K562 (cell line): ENCODE measurements around the gene FRMD1. TPM values are rescaled to one million over a fixed set of nuclear protein-coding genes. Genes with fewer than 3 reads are reported as not detected.

Experiments used
- ATAC-seq: fragments of 200-7000 bp; cut with Tn5 transposase; 3 replicates; pipeline ENCODE4 v1.9.1; 2020; ENCODE audit warnings: moderate library complexity
- BruUV-seq: library from RNA; stranded (reverse); fragments of 400-500 nt; replicated peaks from 2 replicates; lab custom pipeline; 2021; lab: Mats Ljungman, UMichigan
- CTCF ChIA-PET: fragments of 300-600 bp; formaldehyde crosslinking; extraction: SDS; loops from one replicate; lab custom pipeline; 2021; ENCODE audit warnings: low intra/inter-chr PET ratio; lab: Yijun Ruan, JAX
- POLR2A ChIA-PET: fragments of 300-600, 350-650 bp; sonication (Branson Sonifier 250); formaldehyde crosslinking; extraction: SDS; loops from one replicate; lab custom pipeline; 2021; ENCODE audit warnings: antibody characterized with exemption, inconsistent platforms; lab: Yijun Ruan, JAX
- DNase-seq, 4 experiments: peaks; one replicate each; pipeline versions ENCODE4 v3.0.0 to v3.0.0-alpha.2; 2011 to 2018; ENCODE audit warnings: low spot score in 3 of 4, mixed read lengths in 3 of 4; ENCODE audit errors: extremely low read depth in 1 of 4
- FAIRE-seq: peaks from 2 replicates; lab custom pipeline; 2011; peaks lifted over from hg19 to GRCh38; lab: Jason Lieb, UNC
- H2AFZ ChIP-seq: 2 replicates; pipeline ENCODE4 v1.6.0; 2011; ENCODE audit warnings: low read depth, low read length, control low read depth, inconsistent platforms
- H3K27ac ChIP-seq: fragments of 200-600 bp; 3 replicates; pipeline ENCODE4 v1.8.0; 2011; ENCODE audit warnings: low read depth, mild to moderate bottlenecking, control low read depth, inconsistent platforms, low read length, moderate library complexity, mixed read lengths; ENCODE audit errors: extremely low read depth
- H3K27me3 ChIP-seq, 2 experiments: fragments of 300-600 bp in 1 of 2; 2 replicates in 1 of 2; 3 replicates in 1 of 2; pipeline versions ENCODE4 v1.6.0 to v1.8.0; 2011; ENCODE audit warnings: inconsistent platforms in 2 of 2, low read length in 2 of 2, mild to moderate bottlenecking in 1 of 2, mixed read lengths in 1 of 2, moderate library complexity in 1 of 2; ENCODE audit not compliant: control insufficient read depth in 2 of 2, insufficient read depth in 2 of 2
- H3K36me3 ChIP-seq: fragments of 300-600 bp; 3 replicates; pipeline ENCODE4 v1.8.0; 2011; ENCODE audit warnings: mild to moderate bottlenecking, low read length, inconsistent platforms; ENCODE audit not compliant: control insufficient read depth, insufficient read depth
- H3K4me1 ChIP-seq, 2 experiments: fragments of 200-600 bp in 1 of 2; replicated peaks in 1 of 2; 2 replicates in 1 of 2; 3 replicates in 1 of 2; pipeline versions ENCODE4 v1.5.1 to v1.8.0; 2011; ENCODE audit warnings: inconsistent platforms in 2 of 2, low read length in 2 of 2, mild to moderate bottlenecking in 1 of 2, mixed read lengths in 1 of 2, moderate library complexity in 1 of 2; ENCODE audit not compliant: control insufficient read depth in 2 of 2, insufficient read depth in 2 of 2
- H3K4me2 ChIP-seq: 2 replicates; pipeline ENCODE4 v1.6.1; 2011; ENCODE audit warnings: low read length, control low read depth, inconsistent platforms, mixed read lengths; ENCODE audit not compliant: insufficient read depth
- H3K4me3 ChIP-seq: fragments of 200-600 bp; sonication (generic), shearing (Covaris generic); 2 replicates; pipeline ENCODE4 v1.5.1; 2016; ENCODE audit warnings: control low read depth, inconsistent platforms
- H3K79me2 ChIP-seq: fragments of 200-600 bp; 3 replicates; pipeline ENCODE4 v1.8.0; 2011; ENCODE audit warnings: low read length, inconsistent platforms; ENCODE audit not compliant: control insufficient read depth, insufficient read depth
- H3K9ac ChIP-seq, 2 experiments: 2 replicates each; pipeline versions ENCODE4 v1.6.0 to v1.6.1; 2011; ENCODE audit warnings: low read depth in 2 of 2, low read length in 2 of 2, control low read depth in 1 of 2, inconsistent platforms in 1 of 2, mild to moderate bottlenecking in 1 of 2, mixed read lengths in 1 of 2; ENCODE audit not compliant: insufficient read depth in 1 of 2
- H3K9me1 ChIP-seq: one replicate; pipeline ENCODE4 v1.6.0; 2011; ENCODE audit warnings: inconsistent platforms, mild to moderate bottlenecking, low read length, moderate library complexity; ENCODE audit not compliant: control insufficient read depth, insufficient read depth
- H3K9me3 ChIP-seq: replicated peaks from 2 replicates; pipeline ENCODE4 v1.5.1; 2011; ENCODE audit warnings: low read depth, low read length, inconsistent platforms; ENCODE audit not compliant: control insufficient read depth, insufficient read depth
- H4K20me1 ChIP-seq: replicated peaks from 2 replicates; pipeline ENCODE4 v1.6.1; 2011; ENCODE audit warnings: low read length, inconsistent platforms, mixed read lengths; ENCODE audit not compliant: control insufficient read depth, insufficient read depth
- GTF2F1 ChIP-seq: IDR thresholded peaks from 2 replicates; pipeline ENCODE4 v1.6.1; 2011; ENCODE audit warnings: low read depth, low read length, improper control_type of control experiment
- MAFK ChIP-seq: IDR thresholded peaks from 2 replicates; pipeline ENCODE4 v1.6.1; 2011; ENCODE audit warnings: low read length, improper control_type of control experiment
- MBD2 ChIP-seq: sonication (generic); IDR thresholded peaks from 2 replicates; pipeline ENCODE4 v1.6.1; 2016; ENCODE audit warnings: low read depth, borderline replicate concordance
- PHTF2 ChIP-seq: fragments of 250-450 bp; sonication (Bioruptor Pico); IDR thresholded peaks from 2 replicates; pipeline ENCODE4 v1.5.0; 2021; ENCODE audit warnings: mild to moderate bottlenecking
- PML ChIP-seq: IDR thresholded peaks from 2 replicates; pipeline ENCODE4 v1.6.1; 2012; ENCODE audit warnings: low read length, inconsistent platforms
- PRPF4 ChIP-seq: fragments of 200-400 bp; formaldehyde crosslinking; IDR thresholded peaks from one replicate; pipeline ENCODE4 v1.6.1; 2017; ENCODE audit warnings: low read length, low read depth, mild to moderate bottlenecking; ENCODE audit not compliant: insufficient read depth, poor library complexity, severe bottlenecking
- SMC3 ChIP-seq: conservative IDR thresholded peaks from 2 replicates; pipeline ENCODE4 v1.6.1; 2011; ENCODE audit warnings: low read depth, low read length, improper control_type of control experiment; ENCODE audit not compliant: insufficient read depth
- TCFL5 ChIP-seq: fragments of 250-450 bp; sonication (Bioruptor Pico); conservative IDR thresholded peaks from 2 replicates; pipeline ENCODE4 v1.6.1; 2021; ENCODE audit warnings: mild to moderate bottlenecking, moderate library complexity, matching md5 sums
- ZNF717 ChIP-seq: fragments of 250-450 bp; sonication (Bioruptor Pico); IDR thresholded peaks from 2 replicates; pipeline ENCODE4 v1.5.0; 2021
- WGBS: fragments of 100-300 bp; shearing (Covaris generic); methylation state at CpG from one replicate; pipeline ENCODE4 v1.1.6; 2016; ENCODE audit warnings: low coverage, mixed read lengths; ENCODE audit not compliant: insufficient coverage; ENCODE audit errors: missing lambda C conversion rate; 5-methylcytosine and 5-hydroxymethylcytosine counted together
- in situ Hi-C: fragments of 300-500 bp; cut with MboI; formaldehyde crosslinking; loops from 4 replicates; pipeline ENCODE4 v1.15.0; 2018; ENCODE audit warnings: inconsistent platforms, mixed read lengths
- intact Hi-C: fragments of 100-400 bp; cut with micrococcal nuclease; formaldehyde crosslinking; loops from 2 replicates; pipeline ENCODE4 v1.14.2; 2022
- polyA plus RNA-seq, 8 experiments: library from polyadenylated mRNA; depleted of rRNA in 4 of 8; stranded (reverse) in 5 of 8; unstranded in 3 of 8; fragments of >200 nt; fragmentation: Nextera tagmentation in 2 of 8; fragmentation: Illumina TruSeq in 1 of 8; extraction: Ambion mirVana in 2 of 8; extraction: Trizol in 1 of 8; gene quantifications; 2 replicates each; pipeline versions ENCODE4 v1.2.1 to v1.2.3, GENCODE V29; 2011 to 2014; ENCODE audit warnings: inconsistent platforms in 1 of 8, missing spikeins in 1 of 8
- total RNA-seq, 7 experiments: library from RNA; depleted of rRNA in 6 of 7; stranded (reverse); fragments of >200 nt in 6 of 7; fragmentation: Illumina TruSeq in 2 of 7; extraction: Trizol in 2 of 7; gene quantifications; 2 replicates each; pipeline versions ENCODE4 v1.2.1 to v1.2.3, GENCODE V29; 2011 to 2021; ENCODE audit warnings: low replicate concordance in 1 of 7
- TF ChIP-seq, protein P1 (sequence below): fragments of 450-650 bp; formaldehyde crosslinking; IDR thresholded peaks from 2 replicates; pipeline ENCODE4 v1.4.0; 2020; ENCODE audit warnings: mild to moderate bottlenecking, moderate library complexity
- TF ChIP-seq, protein P2 (sequence below): IDR thresholded peaks from 2 replicates; pipeline ENCODE4 v1.6.1; 2012; ENCODE audit warnings: low read depth, low read length, improper control_type of control experiment, borderline replicate concordance
- TF ChIP-seq, protein P3 (sequence below): fragments of 450-650 bp; IDR thresholded peaks from 2 replicates; pipeline ENCODE4 v1.6.1; 2018; ENCODE audit warnings: mild to moderate bottlenecking, low read depth; ENCODE audit not compliant: partially characterized antibody

The FRMD1 gene
- total and polyA plus RNA-seq, 9 of the 15 experiments (the other 6 are each of a cell fraction or from before 2014, with no cell fraction given): 0.01 to 0.04 (median 0.01) TPM; not detected in 6

DNA sequence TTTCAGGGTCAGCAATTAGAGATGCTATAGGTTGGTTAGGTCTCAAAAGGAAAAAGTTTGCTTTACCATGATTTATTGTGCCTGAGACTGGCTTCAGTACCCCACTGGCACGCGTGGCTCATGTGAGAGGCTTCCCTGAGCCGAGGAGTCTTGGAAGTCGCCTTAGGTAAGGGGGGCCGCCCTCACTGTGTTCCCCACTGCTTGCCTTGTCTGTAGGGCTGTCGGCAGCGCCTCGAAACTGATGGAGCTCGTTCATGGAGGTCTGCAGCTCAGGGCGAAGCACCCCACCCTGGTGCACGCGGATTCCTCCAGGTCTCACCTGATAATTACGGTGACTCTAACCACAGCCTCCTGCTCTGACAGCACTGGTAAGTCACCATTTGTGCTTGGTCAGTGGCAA, 39.2 kb downstream of the FRMD1 start:
- Histone ChIP-seq H3K9me1 (no peaks in the 10 kb centered on the region), H3K27ac (no peak overlapping the region), H3K9ac (no peak overlapping the region), H3K4me2 (no peak overlapping the region), H3K79me2 (no peaks in the 10 kb centered on the region), H3K27me3 (peaks cover 50 to 75% of the 10 kb centered on the region in 2 experiments), H3K36me3 (no peaks in the 10 kb centered on the region), H3K4me1 (peaks cover 14 to 27% of the 10 kb centered on the region in 2 experiments), H2AFZ (no peak overlapping the region), H3K4me3 (no peak overlapping the region), H3K9me3 (no peaks in the 10 kb centered on the region), H4K20me1 (peaks cover 10% of the 10 kb centered on the region)
- DNase-seq: no peak
- TF ChIP-seq ZNF717: no peak
- BruUV-seq: no TSS peak
- in situ Hi-C loops: no loop called here
- ChIA-PET CTCF (no interaction called here), POLR2A (interaction anchor here (0.5 to 0.6 kb wide), 2 partner anchors 10 to 23 kb away, joined by 3 read pairs; no protein-coding TSS in a partner anchor)
- no peak for FAIRE-seq
- 3% methylated on average over 13 of the region's 13 CpGs for WGBS
- no peak for ATAC-seq
- intact Hi-C loops: no loop called here

DNA sequence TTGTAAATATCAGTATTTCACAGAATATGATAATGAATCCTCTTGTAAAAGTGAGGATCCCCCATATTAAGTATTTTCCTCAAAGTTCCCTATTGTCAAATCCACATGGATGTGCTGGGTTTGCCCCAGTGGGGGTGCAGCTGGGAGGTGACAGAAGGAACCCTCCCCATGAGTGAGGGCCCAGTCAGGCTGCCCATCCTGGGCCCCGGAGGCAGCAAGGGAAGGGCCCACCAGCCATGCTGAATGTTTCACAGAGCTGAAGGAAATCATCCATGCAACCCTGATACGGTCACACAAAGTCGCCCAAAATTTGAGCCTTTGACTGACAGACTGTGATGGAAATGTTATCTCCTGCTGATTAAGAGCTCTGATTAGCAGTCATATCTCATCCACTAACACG, 39.7 kb downstream of the FRMD1 start:
- Histone ChIP-seq H3K27ac (no peak overlapping the region), H3K36me3 (no peaks in the 10 kb centered on the region), H2AFZ (no peak overlapping the region), H3K9me1 (no peaks in the 10 kb centered on the region), H3K9ac (no peak overlapping the region), H4K20me1 (peaks cover 10% of the 10 kb centered on the region), H3K79me2 (no peaks in the 10 kb centered on the region), H3K9me3 (no peaks in the 10 kb centered on the region), H3K27me3 (peaks cover 46 to 75% of the 10 kb centered on the region in 2 experiments), H3K4me1 (peaks cover 14 to 25% of the 10 kb centered on the region in 2 experiments), H3K4me3 (no peak overlapping the region), H3K4me2 (no peak overlapping the region)
- CTCF ChIA-PET: no interaction called here
- POLR2A ChIA-PET: interaction anchor here (0.5 to 0.6 kb wide), 2 partner anchors 10 to 23 kb away, joined by 3 read pairs; no protein-coding TSS in a partner anchor
- in situ Hi-C loops (no loop called here), intact Hi-C loops (no loop called here)
- no TSS peak for BruUV-seq
- ATAC-seq (no peak), FAIRE-seq (no peak), DNase-seq (no peak)
- 4% methylated on average over 4 of the region's 4 CpGs for WGBS
- TF ChIP-seq, protein P1, sequence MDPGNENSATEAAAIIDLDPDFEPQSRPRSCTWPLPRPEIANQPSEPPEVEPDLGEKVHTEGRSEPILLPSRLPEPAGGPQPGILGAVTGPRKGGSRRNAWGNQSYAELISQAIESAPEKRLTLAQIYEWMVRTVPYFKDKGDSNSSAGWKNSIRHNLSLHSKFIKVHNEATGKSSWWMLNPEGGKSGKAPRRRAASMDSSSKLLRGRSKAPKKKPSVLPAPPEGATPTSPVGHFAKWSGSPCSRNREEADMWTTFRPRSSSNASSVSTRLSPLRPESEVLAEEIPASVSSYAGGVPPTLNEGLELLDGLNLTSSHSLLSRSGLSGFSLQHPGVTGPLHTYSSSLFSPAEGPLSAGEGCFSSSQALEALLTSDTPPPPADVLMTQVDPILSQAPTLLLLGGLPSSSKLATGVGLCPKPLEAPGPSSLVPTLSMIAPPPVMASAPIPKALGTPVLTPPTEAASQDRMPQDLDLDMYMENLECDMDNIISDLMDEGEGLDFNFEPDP (CRISPR knock-in tag): no peak
- no peak for TF ChIP-seq MBD2
- TF ChIP-seq SMC3: no peak
- TF ChIP-seq, protein P2, sequence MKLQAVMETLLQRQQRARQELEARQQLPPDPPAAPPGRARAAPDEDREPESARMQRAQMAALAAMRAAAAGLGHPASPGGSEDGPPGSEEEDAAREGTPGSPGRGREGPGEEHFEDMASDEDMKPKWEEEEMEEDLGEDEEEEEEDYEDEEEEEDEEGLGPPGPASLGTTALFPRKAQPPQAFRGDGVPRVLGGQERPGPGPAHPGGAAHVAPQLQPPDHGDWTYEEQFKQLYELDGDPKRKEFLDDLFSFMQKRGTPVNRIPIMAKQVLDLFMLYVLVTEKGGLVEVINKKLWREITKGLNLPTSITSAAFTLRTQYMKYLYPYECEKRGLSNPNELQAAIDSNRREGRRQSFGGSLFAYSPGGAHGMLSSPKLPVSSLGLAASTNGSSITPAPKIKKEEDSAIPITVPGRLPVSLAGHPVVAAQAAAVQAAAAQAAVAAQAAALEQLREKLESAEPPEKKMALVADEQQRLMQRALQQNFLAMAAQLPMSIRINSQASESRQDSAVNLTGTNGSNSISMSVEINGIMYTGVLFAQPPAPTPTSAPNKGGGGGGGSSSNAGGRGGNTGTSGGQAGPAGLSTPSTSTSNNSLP: no peak
- TF ChIP-seq MAFK: no peak
- no peak for TF ChIP-seq GTF2F1
- TF ChIP-seq, protein P3, sequence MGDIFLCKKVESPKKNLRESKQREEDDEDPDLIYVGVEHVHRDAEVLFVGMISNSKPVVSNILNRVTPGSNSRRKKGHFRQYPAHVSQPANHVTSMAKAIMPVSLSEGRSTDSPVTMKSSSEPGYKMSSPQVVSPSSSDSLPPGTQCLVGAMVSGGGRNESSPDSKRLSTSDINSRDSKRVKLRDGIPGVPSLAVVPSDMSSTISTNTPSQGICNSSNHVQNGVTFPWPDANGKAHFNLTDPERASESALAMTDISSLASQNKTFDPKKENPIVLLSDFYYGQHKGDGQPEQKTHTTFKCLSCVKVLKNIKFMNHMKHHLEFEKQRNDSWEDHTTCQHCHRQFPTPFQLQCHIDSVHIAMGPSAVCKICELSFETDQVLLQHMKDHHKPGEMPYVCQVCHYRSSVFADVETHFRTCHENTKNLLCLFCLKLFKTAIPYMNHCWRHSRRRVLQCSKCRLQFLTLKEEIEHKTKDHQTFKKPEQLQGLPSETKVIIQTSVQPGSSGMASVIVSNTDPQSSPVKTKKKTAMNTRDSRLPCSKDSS: no peak
- TF ChIP-seq TCFL5 (CRISPR knock-in tag): no peak
- TF ChIP-seq PML: no peak
- TF ChIP-seq PHTF2: no peak
- TF ChIP-seq PRPF4: no peak
